ENCODE results near the gene NCDN. TPM values are rescaled to one million over a fixed set of nuclear protein-coding genes. Genes with fewer than 3 reads are reported as not detected.

NCDN gene
- polyA plus RNA-seq, 1 donor (not counting 4 experiments of a cell fraction or from before 2014, with no cell fraction given) = 10.5 TPM

DNA sequence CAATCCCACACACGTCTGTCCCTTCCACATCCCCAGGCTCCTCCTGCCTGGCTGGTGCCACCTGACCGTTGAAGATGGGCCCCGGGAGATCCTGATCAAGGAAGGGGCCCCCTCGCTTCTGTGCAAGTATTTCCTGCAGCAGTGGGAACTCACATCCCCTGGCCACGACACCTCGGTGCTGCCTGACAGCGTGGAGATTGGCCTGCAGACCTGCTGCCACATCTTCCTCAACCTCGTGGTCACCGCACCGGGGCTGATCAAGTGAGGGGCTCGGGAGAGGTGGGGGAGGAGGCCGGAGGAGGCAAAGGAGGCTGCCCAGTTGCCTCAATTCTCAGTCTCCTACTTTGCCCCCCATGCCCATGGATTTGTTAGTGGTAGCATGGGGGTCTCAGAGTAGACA is 5.6 kb downstream of the NCDN start:
- Histone ChIP-seq H3K79me2 (ENCODE audit: control insufficient read depth, insufficient read depth, low read length) (no peaks in the 10 kb centered on the region), H4K20me1 (ENCODE audit: control insufficient read depth, extremely low read depth, insufficient read depth, low read length) (peaks cover 16% of the 10 kb centered on the region), H3K9ac (ENCODE audit: control insufficient read depth, extremely low read depth, insufficient read depth, low read length) (no peak overlapping the region), H3K4me3 (ENCODE audit: control insufficient read depth in 2 of 3, extremely low read depth in 1 of 3, insufficient read depth in 2 of 3, low read depth in 1 of 3, low read length in 3 of 3) (no peak overlapping the region), H3K9me3 (ENCODE audit: control insufficient read depth, low read depth, low read length) (no peaks in the 10 kb centered on the region), H3K27me3 (ENCODE audit: control insufficient read depth, extremely low read depth, insufficient read depth, low read length) (no peaks in the 10 kb centered on the region), H3K27ac (ENCODE audit: control insufficient read depth, insufficient read depth, low read length) (no peak overlapping the region), H3K9me1 (ENCODE audit: control insufficient read depth, extremely low read depth, insufficient read depth, low read length) (no peaks in the 10 kb centered on the region), H3K36me3 (ENCODE audit: control insufficient read depth in 2 of 2, extremely low read depth in 1 of 2, insufficient read depth in 2 of 2, low read length in 2 of 2) (peaks cover 13 to 19% of the 10 kb centered on the region in 2 experiments), H2AFZ (ENCODE audit: control insufficient read depth, low read length) (no peak overlapping the region), H3K4me1 (ENCODE audit: control insufficient read depth, extremely low read depth, insufficient read depth, low read length) (peaks cover 38% of the 10 kb centered on the region), H3K4me2 (ENCODE audit: control insufficient read depth, extremely low read depth, insufficient read depth, low read depth, low read length) (no peak overlapping the region)
- FAIRE-seq (no peak), DNase-seq (ENCODE audit: low read depth, low spot score) (no peak)
- no peak for TF ChIP-seq EZH2 (IDR thresholded peaks at IDR 0.05; ENCODE audit: low read length)
- TF ChIP-seq, protein P1, sequence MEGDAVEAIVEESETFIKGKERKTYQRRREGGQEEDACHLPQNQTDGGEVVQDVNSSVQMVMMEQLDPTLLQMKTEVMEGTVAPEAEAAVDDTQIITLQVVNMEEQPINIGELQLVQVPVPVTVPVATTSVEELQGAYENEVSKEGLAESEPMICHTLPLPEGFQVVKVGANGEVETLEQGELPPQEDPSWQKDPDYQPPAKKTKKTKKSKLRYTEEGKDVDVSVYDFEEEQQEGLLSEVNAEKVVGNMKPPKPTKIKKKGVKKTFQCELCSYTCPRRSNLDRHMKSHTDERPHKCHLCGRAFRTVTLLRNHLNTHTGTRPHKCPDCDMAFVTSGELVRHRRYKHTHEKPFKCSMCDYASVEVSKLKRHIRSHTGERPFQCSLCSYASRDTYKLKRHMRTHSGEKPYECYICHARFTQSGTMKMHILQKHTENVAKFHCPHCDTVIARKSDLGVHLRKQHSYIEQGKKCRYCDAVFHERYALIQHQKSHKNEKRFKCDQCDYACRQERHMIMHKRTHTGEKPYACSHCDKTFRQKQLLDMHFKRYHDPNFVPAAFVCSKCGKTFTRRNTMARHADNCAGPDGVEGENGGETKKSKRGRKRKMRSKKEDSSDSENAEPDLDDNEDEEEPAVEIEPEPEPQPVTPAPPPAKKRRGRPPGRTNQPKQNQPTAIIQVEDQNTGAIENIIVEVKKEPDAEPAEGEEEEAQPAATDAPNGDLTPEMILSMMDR (optimal IDR thresholded peaks at IDR 0.05 in 1 of 3, IDR thresholded peaks at IDR 0.05 in 1 of 3, conservative IDR thresholded peaks at IDR 0.05 in 1 of 3; ENCODE audit: extremely low read depth in 1 of 3, insufficient read depth in 2 of 3, low read length in 3 of 3) = no peak
- dilution Hi-C loops (cut with MboI; ENCODE audit: extremely low pct_ligation_motif_present, low sequenced_read_pairs) = no loop called here

DNA sequence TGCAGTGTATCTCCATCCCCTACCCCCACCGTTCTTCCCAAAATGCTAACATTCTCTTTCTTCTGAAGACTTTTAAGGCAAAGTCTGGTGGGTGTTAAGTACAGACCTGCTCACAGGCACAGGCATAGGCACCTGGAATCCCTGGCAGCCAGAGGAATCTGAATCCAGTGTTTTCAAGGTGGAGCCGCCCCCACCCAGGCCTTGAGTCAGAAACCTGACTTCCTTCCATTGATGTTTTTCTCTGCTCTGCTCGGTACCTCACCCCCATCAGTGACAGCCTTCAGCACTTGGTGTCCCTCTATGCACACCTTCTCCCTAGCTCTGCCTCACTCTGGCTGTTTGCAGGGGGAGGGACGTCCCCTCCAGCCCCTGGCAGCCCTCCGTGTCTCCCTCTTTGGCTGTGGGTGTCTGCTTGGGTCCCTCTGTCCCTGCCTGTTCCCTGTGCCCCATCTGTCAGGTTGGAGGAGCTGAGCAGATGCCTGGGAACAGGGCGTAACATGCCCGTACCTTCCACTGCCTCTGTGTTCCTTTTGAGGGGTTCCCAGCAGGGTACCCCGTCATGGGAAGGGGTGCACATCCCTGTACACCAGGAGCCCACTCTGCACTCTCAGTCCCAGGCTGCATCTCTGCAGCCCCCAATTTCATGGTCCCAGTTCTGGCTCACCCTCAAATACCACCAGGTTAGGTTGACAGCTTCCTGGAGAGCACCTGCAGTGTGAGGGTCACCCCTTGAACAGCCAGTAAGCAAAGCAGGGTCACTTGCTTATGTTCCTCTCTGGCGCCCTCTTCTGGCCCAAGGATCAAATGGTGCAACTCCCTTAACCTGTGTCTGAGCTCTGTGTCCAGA is 6.7 kb downstream of the NCDN start:
- H3K27ac ChIP-seq (ENCODE audit: control insufficient read depth, insufficient read depth, low read length) = no peak overlapping the region
- H3K9me1 ChIP-seq (ENCODE audit: control insufficient read depth, extremely low read depth, insufficient read depth, low read length) = no peaks in the 10 kb centered on the region
- no peak for TF ChIP-seq EZH2 (IDR thresholded peaks at IDR 0.05; ENCODE audit: low read length)
- TF ChIP-seq, protein P1 (optimal IDR thresholded peaks at IDR 0.05 in 1 of 3, IDR thresholded peaks at IDR 0.05 in 1 of 3, conservative IDR thresholded peaks at IDR 0.05 in 1 of 3; ENCODE audit: extremely low read depth in 1 of 3, insufficient read depth in 2 of 3, low read length in 3 of 3) = peak; percentile 86 to 94 (median 87)
- H3K79me2 ChIP-seq (ENCODE audit: control insufficient read depth, insufficient read depth, low read length) = no peaks in the 10 kb centered on the region
- no peak overlapping the region for H2AFZ ChIP-seq (ENCODE audit: control insufficient read depth, low read length)
- no peaks in the 10 kb centered on the region for H3K9me3 ChIP-seq (ENCODE audit: control insufficient read depth, low read depth, low read length)
- dilution Hi-C loops (cut with MboI; ENCODE audit: extremely low pct_ligation_motif_present, low sequenced_read_pairs) = no loop called here
- peaks cover 31% of the 10 kb centered on the region for H3K4me1 ChIP-seq (ENCODE audit: control insufficient read depth, extremely low read depth, insufficient read depth, low read length)
- H4K20me1 ChIP-seq (ENCODE audit: control insufficient read depth, extremely low read depth, insufficient read depth, low read length) = peaks cover 16% of the 10 kb centered on the region
- H3K27me3 ChIP-seq (ENCODE audit: control insufficient read depth, extremely low read depth, insufficient read depth, low read length) = no peaks in the 10 kb centered on the region
- peak; percentile 79 for FAIRE-seq
- H3K4me3 ChIP-seq (ENCODE audit: control insufficient read depth in 2 of 3, extremely low read depth in 1 of 3, insufficient read depth in 2 of 3, low read depth in 1 of 3, low read length in 3 of 3) = no peak overlapping the region
- H3K36me3 ChIP-seq (ENCODE audit: control insufficient read depth in 2 of 2, extremely low read depth in 1 of 2, insufficient read depth in 2 of 2, low read length in 2 of 2) = peaks cover 13 to 19% of the 10 kb centered on the region in 2 experiments
- peak overlapping the region; percentile 56 for H3K4me2 ChIP-seq (ENCODE audit: control insufficient read depth, extremely low read depth, insufficient read depth, low read depth, low read length)
- no peak for DNase-seq (ENCODE audit: low read depth, low spot score)
- H3K9ac ChIP-seq (ENCODE audit: control insufficient read depth, extremely low read depth, insufficient read depth, low read length) = peak overlapping the region; percentile 8

Measured in keratinocyte (primary cell).